ENCODE data around the gene CALN1.
"Not testable (repeated sequence)": the region's sequence is repeated elsewhere in the genome, so short reads cannot be mapped to it uniquely, and the experiment has no call there.

Gene CALN1

GRCh38 chr7:72265071-72265904 is 146.8 kb downstream of the CALN1 start:
- no peak for DNase-seq

GRCh38 chr7:72260406-72260805 is 151.7 kb downstream of the CALN1 start:
- DNase-seq: no peak

DNA sequence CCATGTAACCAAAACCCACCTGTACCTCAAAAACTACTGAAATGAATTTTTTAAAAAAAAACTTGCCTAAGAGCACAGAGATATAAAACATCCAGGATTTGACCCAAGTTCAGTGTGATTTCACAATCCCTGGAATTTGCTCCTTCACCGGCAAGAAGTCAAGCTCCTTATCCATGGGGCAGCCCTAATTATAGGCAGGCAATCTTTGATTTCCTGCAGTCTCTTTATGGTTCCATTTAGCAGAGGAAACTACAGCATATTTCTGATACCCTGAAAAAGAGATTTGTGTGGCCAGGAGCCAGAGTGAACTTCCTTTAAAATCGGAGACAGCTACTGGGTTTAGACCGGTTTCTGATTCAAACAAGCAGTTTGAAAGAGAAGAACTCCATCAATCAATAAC is 154.1 kb downstream of the CALN1 start:
- DNase-seq: no peak

- no peak for DNase-seq
These were observed 157.7 kb downstream of the CALN1 start for GRCh38 chr7:72254455-72254854.

DNA sequence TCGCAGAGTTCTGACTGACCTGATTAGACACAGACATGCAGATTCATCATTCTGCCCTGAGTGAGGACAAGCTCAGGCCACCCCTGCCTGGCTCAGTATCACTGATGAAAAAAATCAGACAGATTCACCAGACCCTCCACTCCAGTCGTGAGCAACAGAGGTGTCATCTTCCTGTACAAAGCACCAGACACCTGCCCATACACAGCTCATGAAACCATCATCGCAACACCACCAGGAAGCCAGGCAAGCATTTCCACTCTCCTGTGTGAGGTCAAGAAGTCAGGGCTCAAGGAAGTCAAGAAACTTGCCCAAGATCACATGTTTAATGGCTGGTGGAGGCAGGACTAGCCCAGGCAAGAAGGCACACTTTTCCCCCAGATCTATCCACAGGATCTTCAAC is 163.0 kb downstream of the CALN1 start:
- no peak for DNase-seq

- no peak for DNase-seq
These were observed 167.2 kb downstream of the CALN1 start for GRCh38 chr7:72244826-72245398.

DNA sequence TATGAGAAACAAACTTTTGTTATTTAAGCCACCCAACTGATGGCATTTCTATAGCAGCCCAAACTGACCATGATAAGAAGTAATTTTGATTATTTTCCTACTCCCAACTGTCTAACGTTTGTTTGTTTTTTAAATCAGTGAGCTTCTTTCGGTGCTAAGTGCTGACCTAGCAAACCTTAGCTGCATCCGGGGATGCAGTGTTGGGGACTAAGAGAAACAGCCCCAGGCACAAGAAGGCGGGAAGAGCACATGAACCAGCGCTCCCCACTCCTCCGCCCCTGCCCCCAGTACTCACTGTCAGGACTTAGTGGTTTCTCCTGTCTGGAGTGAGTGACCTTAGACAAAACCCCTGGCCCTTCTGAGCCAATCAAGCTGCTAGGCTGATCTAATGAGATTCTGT is 168.8 kb downstream of the CALN1 start:
- no peak for DNase-seq

DNA sequence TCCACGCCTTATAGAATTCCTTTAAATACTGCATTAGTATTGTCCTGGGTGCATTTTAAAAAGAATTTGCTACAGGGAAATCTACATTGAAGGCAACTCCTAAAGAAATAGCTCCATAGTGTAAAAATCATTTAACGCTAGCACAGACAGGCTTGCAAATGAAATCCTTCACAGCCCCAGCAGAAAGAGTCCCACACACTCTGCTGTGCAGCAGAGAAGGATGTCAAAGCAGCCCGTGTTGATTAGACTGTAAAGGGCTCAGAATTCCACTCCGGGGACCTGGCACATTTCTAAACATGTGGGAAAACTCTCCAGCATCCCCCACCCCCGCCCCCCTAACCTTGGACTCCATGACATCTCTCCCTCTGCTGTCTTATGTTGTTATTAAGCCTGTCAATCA is 176.8 kb downstream of the CALN1 start:
- DNase-seq: no peak

GRCh38 chr7:72234086-72234485 is 178.1 kb downstream of the CALN1 start:
- DNase-seq: no peak

GRCh38 chr7:72230281-72230680 is 181.9 kb downstream of the CALN1 start:
- DNase-seq: no peak

DNA sequence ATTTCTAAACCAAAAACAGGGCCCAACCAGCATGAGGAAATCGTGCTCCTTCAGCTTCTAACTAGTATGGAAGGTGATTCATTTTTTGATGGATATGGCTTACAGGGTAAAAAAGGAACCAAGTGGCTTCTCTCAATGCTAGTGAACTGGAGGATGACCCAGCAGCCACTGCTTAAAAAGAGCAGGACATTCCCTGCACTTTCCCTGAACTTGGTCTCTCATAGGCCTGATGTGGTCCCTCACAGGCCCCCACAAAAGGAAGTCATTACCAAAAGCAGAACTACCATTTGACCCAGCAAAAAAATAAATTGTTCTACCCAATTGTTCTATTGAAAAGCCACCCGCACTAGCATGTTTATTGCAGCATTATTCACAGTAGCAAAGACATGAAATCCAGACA is 188.8 kb downstream of the CALN1 start:
- no peak for DNase-seq

GRCh38 chr7:72222136-72222535 is 190.0 kb downstream of the CALN1 start:
- DNase-seq: no peak

DNA sequence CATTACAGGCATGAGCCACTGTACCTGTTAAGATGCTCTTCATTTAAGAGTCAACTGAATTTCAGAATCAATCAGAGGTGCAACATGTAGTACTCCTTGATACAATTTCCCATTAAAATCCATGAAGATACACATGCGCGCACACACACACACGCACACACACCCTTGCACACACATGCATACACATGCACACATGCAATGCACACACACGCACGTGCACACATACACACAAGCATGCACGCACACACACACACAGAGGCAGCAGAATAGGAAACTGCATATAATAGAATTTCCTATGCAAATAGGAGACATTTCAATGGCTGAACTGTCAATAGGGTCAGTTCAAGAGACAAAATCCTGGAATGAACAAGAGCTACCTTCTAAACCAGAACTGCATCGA is 192.6 kb downstream of the CALN1 start:
- no peak for DNase-seq

DNA sequence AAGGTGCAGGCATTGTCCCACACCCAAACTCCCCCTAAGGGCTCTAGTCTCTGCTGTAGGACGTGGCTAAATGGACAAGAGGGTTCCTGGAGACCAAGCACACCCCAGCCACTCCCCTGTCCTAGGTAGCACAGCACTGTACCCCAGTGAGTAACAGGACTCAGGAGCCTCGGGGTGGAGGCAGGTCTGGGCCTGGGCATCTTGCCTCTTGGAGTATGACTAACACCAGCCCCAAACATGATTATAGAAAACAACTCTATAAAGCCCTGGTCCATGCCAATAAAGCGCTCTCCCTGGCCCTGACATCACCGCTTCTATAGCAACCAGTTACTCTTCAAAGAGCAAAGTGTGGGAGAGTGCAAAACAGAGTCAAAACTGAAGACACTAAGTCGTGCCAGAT is 195.0 kb downstream of the CALN1 start:
- no peak for DNase-seq

DNA sequence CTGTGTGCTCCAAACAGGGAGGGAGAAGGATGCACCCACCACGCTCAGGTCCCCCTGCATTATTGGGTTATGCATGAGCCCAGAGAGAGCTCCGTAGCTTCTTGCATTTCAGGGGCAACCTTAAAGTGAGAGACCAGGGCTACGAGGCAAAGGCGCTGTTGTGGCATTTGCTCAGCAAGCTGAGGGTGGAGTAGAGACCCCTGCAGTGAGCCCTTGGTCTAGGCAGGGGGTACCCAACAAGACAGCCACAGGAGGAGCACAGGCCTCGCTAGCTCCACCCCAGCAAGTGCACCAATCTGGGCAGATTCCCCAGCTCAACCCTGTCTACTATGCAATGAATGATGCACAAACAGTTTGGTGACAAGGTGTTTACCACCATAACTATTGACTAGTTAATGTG is 198.4 kb downstream of the CALN1 start:
- DNase-seq: no peak

GRCh38 chr7:72213081-72213480 is 199.1 kb downstream of the CALN1 start:
- no peak for DNase-seq

- DNase-seq: no peak
These were observed 201.0 kb downstream of the CALN1 start for GRCh38 chr7:72211175-72211574.

- not testable (repeated sequence) for DNase-seq
These were observed 203.1 kb downstream of the CALN1 start for GRCh38 chr7:72209006-72209405.

- DNase-seq: no peak
These were observed 216.0 kb downstream of the CALN1 start for GRCh38 chr7:72196176-72196575.

- DNase-seq: no peak
These were observed 221.2 kb downstream of the CALN1 start for GRCh38 chr7:72190919-72191318.

GRCh38 chr7:72190146-72190545 is 222.0 kb downstream of the CALN1 start:
- no peak for DNase-seq

GRCh38 chr7:72187179-72187578 is 225.0 kb downstream of the CALN1 start:
- no peak for DNase-seq

DNA sequence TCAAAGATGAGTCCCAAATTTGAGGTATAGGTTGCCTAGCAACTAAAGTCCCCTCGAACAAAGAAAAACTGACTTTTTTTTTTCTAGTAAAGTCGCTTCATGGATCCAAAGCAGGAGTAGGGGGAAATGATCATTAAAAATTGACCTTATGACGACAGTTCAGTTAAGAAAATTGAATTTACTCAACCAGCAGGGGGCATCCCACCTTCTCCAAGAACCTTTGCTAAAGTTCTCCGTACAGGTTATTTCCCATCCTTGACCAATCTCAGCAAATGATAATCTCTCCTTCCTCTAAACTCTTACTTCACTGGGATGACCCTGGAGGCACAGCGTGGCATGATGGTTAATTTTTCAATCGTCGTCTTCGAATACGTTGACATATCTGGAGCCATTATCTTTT is 228.3 kb downstream of the CALN1 start:
- DNase-seq: no peak

GRCh38 chr7:72182036-72182435 is 230.1 kb downstream of the CALN1 start:
- no peak for DNase-seq

GRCh38 chr7:72176875-72177274 is 235.3 kb downstream of the CALN1 start:
- no peak for DNase-seq
